Liver (tissue), 9 donors: ENCODE data around the gene COL4A1. TPM values are rescaled to one million over a fixed set of nuclear protein-coding genes. Genes with fewer than 3 reads are reported as not detected.

Experiments
- DNase-seq: peaks from one replicate; pipeline ENCODE4 v3.0.0-alpha.2; 2017; ENCODE audit warnings: low spot score
- H3K27ac ChIP-seq, 2 donors: one replicate each; pipeline ENCODE4 v1.7.0; 2013; ENCODE audit warnings: inconsistent platforms in 2 of 2, low read length in 2 of 2, control low read depth in 1 of 2, low read depth in 1 of 2, mild to moderate bottlenecking in 1 of 2
- H3K27me3 ChIP-seq, 4 donors: one replicate each; pipeline versions ENCODE4 v1.6.1 to v1.7.0; 2013; ENCODE audit warnings: low read length in 3 of 4, inconsistent platforms in 1 of 4, mild to moderate bottlenecking in 1 of 4, moderate library complexity in 1 of 4; ENCODE audit not compliant: control insufficient read depth in 4 of 4, insufficient read depth in 4 of 4
- H3K36me3 ChIP-seq, 4 donors: one replicate each; pipeline versions ENCODE4 v1.6.1 to v1.7.0; 2013; ENCODE audit warnings: low read length in 3 of 4, mild to moderate bottlenecking in 3 of 4, low read depth in 1 of 4, moderate library complexity in 1 of 4; ENCODE audit not compliant: control insufficient read depth in 4 of 4, insufficient read depth in 3 of 4
- H3K4me1 ChIP-seq, 4 donors: one replicate each; pipeline versions ENCODE4 v1.6.1 to v1.7.0; 2013; ENCODE audit warnings: low read length in 3 of 4, mild to moderate bottlenecking in 3 of 4, moderate library complexity in 1 of 4; ENCODE audit not compliant: control insufficient read depth in 4 of 4, insufficient read depth in 4 of 4
- H3K4me3 ChIP-seq, 3 donors: one replicate each; pipeline versions ENCODE4 v1.6.1 to v1.7.0; 2013; ENCODE audit warnings: low read length in 3 of 3, control low read depth in 1 of 3, low read depth in 1 of 3, mild to moderate bottlenecking in 1 of 3
- H3K9ac ChIP-seq, 2 donors: one replicate each; pipeline ENCODE4 v1.7.0; 2013; ENCODE audit warnings: low read length in 2 of 2, mild to moderate bottlenecking in 2 of 2, moderate library complexity in 2 of 2, control low read depth in 1 of 2, low read depth in 1 of 2
- H3K9me3 ChIP-seq, 4 donors: one replicate each; pipeline versions ENCODE4 v1.6.1 to v1.7.0; 2013; ENCODE audit warnings: low read length in 3 of 4; ENCODE audit not compliant: control insufficient read depth in 4 of 4
- ATF3 ChIP-seq: IDR thresholded peaks from 2 replicates; pipeline ENCODE4 v1.6.1; 2016; ENCODE audit warnings: antibody characterized with exemption
- CTCF ChIP-seq: fragments of 150-350 bp; IDR thresholded peaks from 2 replicates; pipeline ENCODE4 v1.5.1; 2017; ENCODE audit warnings: improper control_type of control experiment, low read depth, low read length; ENCODE audit not compliant: missing input control
- EGR1 ChIP-seq, 2 donors: IDR thresholded peaks; 2 replicates each; pipeline ENCODE4 v1.6.1; 2016 to 2018; ENCODE audit warnings: antibody characterized with exemption in 2 of 2, low read depth in 2 of 2
- FOXA1 ChIP-seq: IDR thresholded peaks from 2 replicates; pipeline ENCODE4 v1.6.1; 2016; ENCODE audit warnings: antibody characterized with exemption
- FOXA2 ChIP-seq: IDR thresholded peaks from 2 replicates; pipeline ENCODE4 v1.6.1; 2016; ENCODE audit warnings: antibody characterized with exemption
- GABPA ChIP-seq, 2 donors: IDR thresholded peaks in 1 of 2; conservative IDR thresholded peaks in 1 of 2; 2 replicates each; pipeline ENCODE4 v1.6.1; 2016; ENCODE audit warnings: antibody characterized with exemption in 2 of 2, mild to moderate bottlenecking in 1 of 2, moderate library complexity in 1 of 2
- HNF4A ChIP-seq, 2 donors: conservative IDR thresholded peaks; 2 replicates each; pipeline ENCODE4 v1.6.1; 2016; ENCODE audit warnings: antibody characterized with exemption in 2 of 2, mild to moderate bottlenecking in 2 of 2
- HNF4G ChIP-seq: IDR thresholded peaks from 2 replicates; pipeline ENCODE4 v1.6.1; 2016; ENCODE audit warnings: antibody characterized with exemption
- JUND ChIP-seq, 2 donors: IDR thresholded peaks; 2 replicates each; pipeline ENCODE4 v1.6.1; 2016; ENCODE audit warnings: antibody characterized with exemption in 2 of 2
- MAX ChIP-seq: IDR thresholded peaks from 2 replicates; pipeline ENCODE4 v1.6.1; 2016; ENCODE audit warnings: antibody characterized with exemption
- NR2F2 ChIP-seq: IDR thresholded peaks from 2 replicates; pipeline ENCODE4 v1.6.1; 2016; ENCODE audit warnings: antibody characterized with exemption
- RAD21 ChIP-seq, 2 donors: IDR thresholded peaks; 2 replicates each; pipeline ENCODE4 v1.6.1; 2016; ENCODE audit warnings: antibody characterized with exemption in 2 of 2, mild to moderate bottlenecking in 2 of 2
- REST ChIP-seq: IDR thresholded peaks from 2 replicates; pipeline ENCODE4 v1.6.1; 2016; ENCODE audit warnings: antibody characterized with exemption, mild to moderate bottlenecking
- RXRA ChIP-seq, 2 donors: IDR thresholded peaks; 2 replicates each; pipeline ENCODE4 v1.6.1; 2017 to 2018; ENCODE audit warnings: antibody characterized with exemption in 2 of 2, mild to moderate bottlenecking in 1 of 2
- TAF1 ChIP-seq: conservative IDR thresholded peaks from 2 replicates; pipeline ENCODE4 v1.6.1; 2016; ENCODE audit warnings: antibody characterized with exemption, mild to moderate bottlenecking
- YY1 ChIP-seq: IDR thresholded peaks from 2 replicates; pipeline ENCODE4 v1.6.1; 2016; ENCODE audit warnings: antibody characterized with exemption, mild to moderate bottlenecking
- ZBTB33 ChIP-seq: IDR thresholded peaks from 2 replicates; pipeline ENCODE4 v1.6.1; 2016; ENCODE audit warnings: antibody characterized with exemption
- WGBS: extraction: QIAGEN DNeasy Blood & Tissue Kit; methylation state at CpG from one replicate; pipeline ENCODE4 v1.1.7; 2013; 5-methylcytosine and 5-hydroxymethylcytosine counted together
- polyA plus RNA-seq, 2 donors: library from polyadenylated mRNA; stranded (reverse) in 1 of 2; unstranded in 1 of 2; fragments of 200-250 nt in 1 of 2; fragments of >200 nt in 1 of 2; fragmentation: Nextera tagmentation in 1 of 2; extraction: Ambion mirVana in 1 of 2; gene quantifications; one replicate each; pipeline versions ENCODE4 v1.2.1 to v1.2.3, GENCODE V29; 2013 to 2015
- total RNA-seq, 2 donors: library from RNA; depleted of rRNA; stranded (reverse); fragments of >200 nt; gene quantifications; one replicate each; pipeline ENCODE4 v1.2.3, GENCODE V29; 2014
- donor health status: healthy.
- donor health status: healthy.
- donor health status: healthy.
- donor health status: healthy.
- donor health status: healthy.

The COL4A1 gene
- total and polyA plus RNA-seq, 4 donors = 5.0 to 68.5 (median 37.9) TPM

GRCh38 chr13:110298505-110299282 lies 8.3 kb downstream of the COL4A1 start:
- Histone ChIP-seq H3K4me3 (no peak overlapping the region), H3K27ac (peak overlapping the region; percentile 15 to 59), H3K9me3 (no peaks in the 10 kb centered on the region), H3K27me3 (peaks cover 0 to 16% (median 8%) of the 10 kb centered on the region in 4 donors), H3K9ac (no peak overlapping the region), H3K4me1 (peaks cover 0 to 7% (median 1%) of the 10 kb centered on the region in 4 donors), H3K36me3 (no peaks in the 10 kb centered on the region)
- 33% methylated on average over 33 of the region's 33 CpGs for WGBS
- no peak for TF ChIP-seq EGR1 (IDR thresholded peaks at IDR 0.05; ENCODE audit: low read depth in 2 of 2)
- TF ChIP-seq REST = no peak
- no peak for TF ChIP-seq ATF3
- TF ChIP-seq HNF4G = no peak
- TF ChIP-seq RXRA (IDR thresholded peaks at IDR 0.05) = no peak
- TF ChIP-seq FOXA1 = no peak
- peak; percentile 61 for TF ChIP-seq NR2F2
- TF ChIP-seq JUND (IDR thresholded peaks at IDR 0.05) = no peak
- TF ChIP-seq FOXA2 = no peak
- no peak for TF ChIP-seq TAF1
- no peak for TF ChIP-seq YY1
- TF ChIP-seq GABPA (IDR thresholded peaks at IDR 0.05 in 1 of 2, conservative IDR thresholded peaks at IDR 0.05 in 1 of 2) = no peak
- TF ChIP-seq MAX = peak; percentile 10
- no peak for TF ChIP-seq CTCF
- TF ChIP-seq HNF4A (conservative IDR thresholded peaks at IDR 0.05) = no peak
- no peak for TF ChIP-seq RAD21 (IDR thresholded peaks at IDR 0.05)
- no peak for DNase-seq

GRCh38 chr13:110297766-110298504 lies 9.0 kb downstream of the COL4A1 start:
- no peak for DNase-seq
- no peaks in the 10 kb centered on the region for H3K36me3 ChIP-seq
- no peaks in the 10 kb centered on the region for H3K9me3 ChIP-seq
- peak overlapping the region in 1 of 2 donors; percentile 15 for H3K27ac ChIP-seq
- WGBS = 51% methylated on average over 12 of the region's 12 CpGs
- H3K27me3 ChIP-seq = peaks cover 0 to 13% (median 8%) of the 10 kb centered on the region in 4 donors
- no peak overlapping the region for H3K9ac ChIP-seq
- peaks cover 0 to 9% (median 1%) of the 10 kb centered on the region in 4 donors for H3K4me1 ChIP-seq
- no peak overlapping the region for H3K4me3 ChIP-seq
- TF ChIP-seq NR2F2 = no peak
- TF ChIP-seq EGR1 (IDR thresholded peaks at IDR 0.05; ENCODE audit: low read depth in 2 of 2) = no peak
- TF ChIP-seq RXRA (IDR thresholded peaks at IDR 0.05) = no peak
- no peak for TF ChIP-seq RAD21 (IDR thresholded peaks at IDR 0.05)
- TF ChIP-seq MAX = no peak
- no peak for TF ChIP-seq FOXA2
- no peak for TF ChIP-seq JUND (IDR thresholded peaks at IDR 0.05)
- no peak for TF ChIP-seq REST
- TF ChIP-seq GABPA (IDR thresholded peaks at IDR 0.05 in 1 of 2, conservative IDR thresholded peaks at IDR 0.05 in 1 of 2) = no peak
- TF ChIP-seq HNF4G = no peak
- no peak for TF ChIP-seq ZBTB33
